Measurements from ENCODE around the gene EPX.

Gene EPX

GRCh38 chr17:58215685-58216084, 23.2 kb downstream of the EPX start:
- H3K36me3 ChIP-seq (replicated peaks in 1 of 2; ENCODE audit: control insufficient read depth in 2 of 2, insufficient read depth in 2 of 2, low read length in 2 of 2), result peaks cover 23 to 61% of the 10 kb centered on the region in 2 donors
- no peak overlapping the region for H3K4me3 ChIP-seq (ENCODE audit: low read length in 2 of 2)
- H3K18ac ChIP-seq (ENCODE audit: low read length), result no peak overlapping the region
- H3K9me3 ChIP-seq (replicated peaks in 1 of 2; ENCODE audit: control insufficient read depth in 2 of 2, insufficient read depth in 1 of 2, low read depth in 1 of 2, low read length in 2 of 2), result peaks cover 0 to 2% of the 10 kb centered on the region in 2 donors
- no peak overlapping the region for H3K4ac ChIP-seq (ENCODE audit: low read length)
- H3K23ac ChIP-seq (ENCODE audit: low read depth, low read length, poor library complexity), result no peak overlapping the region
- no peak overlapping the region for H2BK12ac ChIP-seq (ENCODE audit: low read length)
- no peak overlapping the region for H2BK15ac ChIP-seq (ENCODE audit: low read length)
- no peak overlapping the region for H2BK120ac ChIP-seq (ENCODE audit: low read depth, low read length)
- H3K4me1 ChIP-seq (ENCODE audit: control insufficient read depth in 2 of 2, insufficient read depth in 1 of 2, low read depth in 1 of 2, low read length in 2 of 2), result peaks cover 0 to 4% of the 10 kb centered on the region in 2 donors
- H2AFZ ChIP-seq (ENCODE audit: low read length), result no peak overlapping the region
- no peak overlapping the region for H4K91ac ChIP-seq (ENCODE audit: low read depth, low read length, poor library complexity)
- no peak overlapping the region for H3K27ac ChIP-seq (replicated peaks; ENCODE audit: low read length)
- no peak for DNase-seq (ENCODE audit: low spot score)
- H2BK5ac ChIP-seq (ENCODE audit: low read length), result no peak overlapping the region
- H3K4me2 ChIP-seq (ENCODE audit: insufficient read depth, low read length, poor library complexity, severe bottlenecking), result no peak overlapping the region
- H3K9ac ChIP-seq (ENCODE audit: low read depth, low read length, poor library complexity), result no peak overlapping the region
- H3K27me3 ChIP-seq (ENCODE audit: control insufficient read depth in 3 of 3, insufficient read depth in 3 of 3, low read depth in 1 of 3, low read length in 3 of 3), result no peaks in the 10 kb centered on the region
- no peak overlapping the region for H2AK5ac ChIP-seq (ENCODE audit: low read depth, low read length)
- no peaks in the 10 kb centered on the region for H3K79me1 ChIP-seq (ENCODE audit: low read depth, low read length)
- H3K14ac ChIP-seq (ENCODE audit: low read length), result no peak overlapping the region
- no peak overlapping the region for H4K8ac ChIP-seq (ENCODE audit: low read depth, low read length)

GRCh38 chr17:58217766-58218165, 25.2 kb downstream of the EPX start:
- Histone ChIP-seq H3K14ac (ENCODE audit: low read length) (no peak overlapping the region), H4K91ac (ENCODE audit: low read depth, low read length, poor library complexity) (no peak overlapping the region), H2BK12ac (ENCODE audit: low read length) (no peak overlapping the region), H3K27ac (replicated peaks; ENCODE audit: low read length) (no peak overlapping the region), H3K36me3 (replicated peaks in 1 of 2; ENCODE audit: control insufficient read depth in 2 of 2, insufficient read depth in 2 of 2, low read length in 2 of 2) (peaks cover 14 to 40% of the 10 kb centered on the region in 2 donors), H2BK5ac (ENCODE audit: low read length) (no peak overlapping the region), H3K4me1 (ENCODE audit: control insufficient read depth in 2 of 2, insufficient read depth in 1 of 2, low read depth in 1 of 2, low read length in 2 of 2) (peaks cover 0 to 4% of the 10 kb centered on the region in 2 donors), H4K8ac (ENCODE audit: low read depth, low read length) (no peak overlapping the region), H3K79me1 (ENCODE audit: low read depth, low read length) (no peaks in the 10 kb centered on the region), H2AK5ac (ENCODE audit: low read depth, low read length) (no peak overlapping the region), H3K9me3 (replicated peaks in 1 of 2; ENCODE audit: control insufficient read depth in 2 of 2, insufficient read depth in 1 of 2, low read depth in 1 of 2, low read length in 2 of 2) (peaks cover 0 to 2% of the 10 kb centered on the region in 2 donors), H2BK15ac (ENCODE audit: low read length) (no peak overlapping the region), H3K9ac (ENCODE audit: low read depth, low read length, poor library complexity) (no peak overlapping the region), H3K27me3 (ENCODE audit: control insufficient read depth in 3 of 3, insufficient read depth in 3 of 3, low read depth in 1 of 3, low read length in 3 of 3) (no peaks in the 10 kb centered on the region), H3K4ac (ENCODE audit: low read length) (no peak overlapping the region), H2BK120ac (ENCODE audit: low read depth, low read length) (no peak overlapping the region), H3K4me3 (ENCODE audit: low read length in 2 of 2) (no peak overlapping the region), H3K23ac (ENCODE audit: low read depth, low read length, poor library complexity) (no peak overlapping the region), H3K4me2 (ENCODE audit: insufficient read depth, low read length, poor library complexity, severe bottlenecking) (no peak overlapping the region), H3K18ac (ENCODE audit: low read length) (no peak overlapping the region), H2AFZ (ENCODE audit: low read length) (no peak overlapping the region)
- DNase-seq (ENCODE audit: low spot score), result no peak
- no CpG with 5 or more reads among the region's 3 CpGs for WGBS, 2 donors (ENCODE audit: extremely low coverage in 2 of 2, insufficient read length in 2 of 2, insufficient replicate concordance in 1 of 2)

- no peak within 1 kb of the TSS for H2BK120ac ChIP-seq (ENCODE audit: low read depth, low read length)
- no peak within 1 kb of the TSS for H3K14ac ChIP-seq (ENCODE audit: low read length)
- peaks cover 7 to 26% of the 10 kb centered on the region in 2 donors for H3K36me3 ChIP-seq (replicated peaks in 1 of 2; ENCODE audit: control insufficient read depth in 2 of 2, insufficient read depth in 2 of 2, low read length in 2 of 2)
- peaks cover 0 to 4% of the 10 kb centered on the region in 2 donors for H3K4me1 ChIP-seq (ENCODE audit: control insufficient read depth in 2 of 2, insufficient read depth in 1 of 2, low read depth in 1 of 2, low read length in 2 of 2)
- no peak within 1 kb of the TSS for H3K27ac ChIP-seq (replicated peaks; ENCODE audit: low read length)
- H4K91ac ChIP-seq (ENCODE audit: low read depth, low read length, poor library complexity), result no peak within 1 kb of the TSS
- peak within 1 kb of the TSS; percentile 63 to 93 for H3K4me3 ChIP-seq (ENCODE audit: low read length in 2 of 2)
- no peaks in the 10 kb centered on the region for H3K27me3 ChIP-seq (ENCODE audit: control insufficient read depth in 3 of 3, insufficient read depth in 3 of 3, low read depth in 1 of 3, low read length in 3 of 3)
- H3K23ac ChIP-seq (ENCODE audit: low read depth, low read length, poor library complexity), result no peak within 1 kb of the TSS
- no peak within 1 kb of the TSS for H2AK5ac ChIP-seq (ENCODE audit: low read depth, low read length)
- no peak within 1 kb of the TSS for H3K4ac ChIP-seq (ENCODE audit: low read length)
- no peak within 1 kb of the TSS for H4K8ac ChIP-seq (ENCODE audit: low read depth, low read length)
- H3K79me1 ChIP-seq (ENCODE audit: low read depth, low read length), result no peaks in the 10 kb centered on the region
- H2BK5ac ChIP-seq (ENCODE audit: low read length), result no peak within 1 kb of the TSS
- peak; percentile 92 for DNase-seq (ENCODE audit: low spot score)
- H3K9ac ChIP-seq (ENCODE audit: low read depth, low read length, poor library complexity), result peak within 1 kb of the TSS; percentile 85
- H2BK15ac ChIP-seq (ENCODE audit: low read length), result no peak within 1 kb of the TSS
- no peak within 1 kb of the TSS for H3K18ac ChIP-seq (ENCODE audit: low read length)
- peak within 1 kb of the TSS; percentile 87 for H3K4me2 ChIP-seq (ENCODE audit: insufficient read depth, low read length, poor library complexity, severe bottlenecking)
- H2AFZ ChIP-seq (ENCODE audit: low read length), result peak within 1 kb of the TSS; percentile 92
- H2BK12ac ChIP-seq (ENCODE audit: low read length), result no peak within 1 kb of the TSS
- H3K9me3 ChIP-seq (replicated peaks in 1 of 2; ENCODE audit: control insufficient read depth in 2 of 2, insufficient read depth in 1 of 2, low read depth in 1 of 2, low read length in 2 of 2), result peaks cover 0 to 2% of the 10 kb centered on the region in 2 donors
- WGBS, 2 donors (ENCODE audit: extremely low coverage in 2 of 2, insufficient read length in 2 of 2, insufficient replicate concordance in 1 of 2), result no CpG with 5 or more reads among the region's 56 CpGs
Observed at GRCh38 chr17:58219007-58219788, 26.7 kb downstream of the EPX start, which contains the start of gene MKS1. MKS1 (minus strand) TSS chr17:58219255; CDS start chr17:58219230, 25 bp downstream.

- H3K18ac ChIP-seq (ENCODE audit: low read length), result no peak overlapping the region
- peaks cover 4 to 22% of the 10 kb centered on the region in 2 donors for H3K36me3 ChIP-seq (replicated peaks in 1 of 2; ENCODE audit: control insufficient read depth in 2 of 2, insufficient read depth in 2 of 2, low read length in 2 of 2)
- H3K4me2 ChIP-seq (ENCODE audit: insufficient read depth, low read length, poor library complexity, severe bottlenecking), result no peak overlapping the region
- H3K9ac ChIP-seq (ENCODE audit: low read depth, low read length, poor library complexity), result no peak overlapping the region
- no peaks in the 10 kb centered on the region for H3K79me1 ChIP-seq (ENCODE audit: low read depth, low read length)
- no peak overlapping the region for H2BK15ac ChIP-seq (ENCODE audit: low read length)
- H3K9me3 ChIP-seq (replicated peaks in 1 of 2; ENCODE audit: control insufficient read depth in 2 of 2, insufficient read depth in 1 of 2, low read depth in 1 of 2, low read length in 2 of 2), result no peaks in the 10 kb centered on the region
- no peak overlapping the region for H2BK120ac ChIP-seq (ENCODE audit: low read depth, low read length)
- H3K14ac ChIP-seq (ENCODE audit: low read length), result no peak overlapping the region
- no peak overlapping the region for H3K23ac ChIP-seq (ENCODE audit: low read depth, low read length, poor library complexity)
- no peak overlapping the region for H2BK5ac ChIP-seq (ENCODE audit: low read length)
- no peak overlapping the region for H2AK5ac ChIP-seq (ENCODE audit: low read depth, low read length)
- no CpG with 5 or more reads among the region's 7 CpGs for WGBS, 2 donors (ENCODE audit: extremely low coverage in 2 of 2, insufficient read length in 2 of 2, insufficient replicate concordance in 1 of 2)
- no peak for DNase-seq (ENCODE audit: low spot score)
- no peak overlapping the region for H2BK12ac ChIP-seq (ENCODE audit: low read length)
- H4K8ac ChIP-seq (ENCODE audit: low read depth, low read length), result no peak overlapping the region
- H2AFZ ChIP-seq (ENCODE audit: low read length), result peak overlapping the region; percentile 92
- H4K91ac ChIP-seq (ENCODE audit: low read depth, low read length, poor library complexity), result no peak overlapping the region
- H3K4me3 ChIP-seq (ENCODE audit: low read length in 2 of 2), result peak overlapping the region in 1 of 2 donors; percentile 63
- no peak overlapping the region for H3K27ac ChIP-seq (replicated peaks; ENCODE audit: low read length)
- no peaks in the 10 kb centered on the region for H3K27me3 ChIP-seq (ENCODE audit: control insufficient read depth in 3 of 3, insufficient read depth in 3 of 3, low read depth in 1 of 3, low read length in 3 of 3)
- no peak overlapping the region for H3K4ac ChIP-seq (ENCODE audit: low read length)
- peaks cover 0 to 4% of the 10 kb centered on the region in 2 donors for H3K4me1 ChIP-seq (ENCODE audit: control insufficient read depth in 2 of 2, insufficient read depth in 1 of 2, low read depth in 1 of 2, low read length in 2 of 2)
Observed at GRCh38 chr17:58219789-58220183, 27.3 kb downstream of the EPX start.
